BE2C (cell line): Measurements from ENCODE around the gene FNTB.

ENCODE experiments used
- DNase-seq: peaks from one replicate; pipeline ENCODE4 v3.0.0-alpha.2; 2020
- H3K27me3 ChIP-seq: fragments of 250-450 bp; sonication (Bioruptor Pico); 2 replicates; pipeline ENCODE4 v1.5.1; 2020; ENCODE audit warnings: mild to moderate bottlenecking
- H3K36me3 ChIP-seq: fragments of 250-450 bp; sonication (Bioruptor Pico); 2 replicates; pipeline ENCODE4 v1.5.1; 2020; ENCODE audit warnings: mild to moderate bottlenecking
- H3K4me1 ChIP-seq: fragments of 250-450 bp; sonication (Bioruptor Pico); 2 replicates; pipeline ENCODE4 v1.5.1; 2020
- H3K4me3 ChIP-seq: 2 replicates; pipeline ENCODE4 v1.5.1; 2011; ENCODE audit warnings: low read depth, low read length
- H3K9me3 ChIP-seq: fragments of 250-450 bp; sonication (Bioruptor Pico); 2 replicates; pipeline ENCODE4 v1.5.1; 2020
- CTCF ChIP-seq: IDR thresholded peaks from 2 replicates; pipeline ENCODE4 v1.5.1; 2012; ENCODE audit warnings: mild to moderate bottlenecking, low read depth, low read length

FNTB gene

GRCh38 chr14:65104791-65105190 lies 118.1 kb downstream of the FNTB start:
- Histone ChIP-seq H3K4me3 (no peak overlapping the region), H3K27me3 (no peaks in the 10 kb centered on the region), H3K4me1 (no peaks in the 10 kb centered on the region), H3K9me3 (no peaks in the 10 kb centered on the region), H3K36me3 (no peaks in the 10 kb centered on the region)
- TF ChIP-seq CTCF: no peak
- DNase-seq: no peak

GRCh38 chr14:65106316-65106715 lies 119.6 kb downstream of the FNTB start:
- Histone ChIP-seq H3K9me3 (no peaks in the 10 kb centered on the region), H3K4me3 (no peak overlapping the region), H3K36me3 (no peaks in the 10 kb centered on the region), H3K27me3 (no peaks in the 10 kb centered on the region), H3K4me1 (no peaks in the 10 kb centered on the region)
- no peak for TF ChIP-seq CTCF
- no peak for DNase-seq

GRCh38 chr14:65106736-65107135 lies 120.0 kb downstream of the FNTB start:
- no peaks in the 10 kb centered on the region for H3K9me3 ChIP-seq
- H3K4me3 ChIP-seq: no peak overlapping the region
- H3K27me3 ChIP-seq: no peaks in the 10 kb centered on the region
- H3K36me3 ChIP-seq: no peaks in the 10 kb centered on the region
- TF ChIP-seq CTCF: no peak
- no peaks in the 10 kb centered on the region for H3K4me1 ChIP-seq
- DNase-seq: no peak

GRCh38 chr14:65107200-65107599 lies 120.5 kb downstream of the FNTB start:
- no peaks in the 10 kb centered on the region for H3K9me3 ChIP-seq
- no peaks in the 10 kb centered on the region for H3K36me3 ChIP-seq
- H3K4me3 ChIP-seq: no peak overlapping the region
- TF ChIP-seq CTCF: no peak
- no peak for DNase-seq
- H3K4me1 ChIP-seq: no peaks in the 10 kb centered on the region
- H3K27me3 ChIP-seq: no peaks in the 10 kb centered on the region

- no peaks in the 10 kb centered on the region for H3K9me3 ChIP-seq
- no peak for TF ChIP-seq CTCF
- H3K36me3 ChIP-seq: no peaks in the 10 kb centered on the region
- H3K4me3 ChIP-seq: no peak overlapping the region
- no peaks in the 10 kb centered on the region for H3K27me3 ChIP-seq
- no peaks in the 10 kb centered on the region for H3K4me1 ChIP-seq
- DNase-seq: no peak
Observed at GRCh38 chr14:65109357-65109756, 122.7 kb downstream of the FNTB start.

- DNase-seq: no peak
Observed at GRCh38 chr14:65110525-65110924, 123.8 kb downstream of the FNTB start.

More at GRCh38 chr14:65110525-65110924, 123.8 kb downstream of the FNTB start:
- no peak overlapping the region for H3K4me3 ChIP-seq
- H3K9me3 ChIP-seq: no peaks in the 10 kb centered on the region
- no peaks in the 10 kb centered on the region for H3K27me3 ChIP-seq
- no peaks in the 10 kb centered on the region for H3K36me3 ChIP-seq
- H3K4me1 ChIP-seq: no peaks in the 10 kb centered on the region
- no peak for TF ChIP-seq CTCF
